Measurements from ENCODE around the gene RASA3.

DNA sequence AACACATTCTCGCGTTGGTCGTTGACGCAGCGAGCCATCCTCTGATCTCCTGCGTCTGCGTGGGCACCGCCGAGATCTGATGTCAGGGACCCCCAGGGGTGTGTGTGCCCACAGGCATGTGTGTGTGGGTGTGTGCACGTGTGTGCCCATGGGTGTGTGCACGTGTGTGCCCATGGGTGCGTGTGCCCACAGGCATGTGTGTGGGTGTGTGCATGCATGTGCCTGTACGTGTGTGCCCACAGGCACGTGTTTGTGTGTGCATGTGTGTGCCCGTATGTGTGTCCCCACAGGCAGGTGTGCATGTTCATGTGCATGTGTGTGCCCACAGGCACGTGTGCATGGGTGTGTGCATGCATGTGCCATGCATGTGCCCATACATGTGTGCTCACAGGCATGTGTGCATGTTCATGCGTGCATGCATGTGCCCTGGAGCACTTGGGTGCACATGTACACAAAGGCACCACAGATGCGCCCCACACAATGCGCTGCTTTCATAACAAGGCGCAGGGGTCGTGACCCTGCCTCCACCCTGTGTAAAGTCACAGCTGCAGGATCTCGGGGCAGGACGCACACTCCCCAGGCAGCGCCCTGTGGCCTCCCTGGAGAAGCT, 77.5 kb downstream of the RASA3 start:
- TF ChIP-seq, protein P1, sequence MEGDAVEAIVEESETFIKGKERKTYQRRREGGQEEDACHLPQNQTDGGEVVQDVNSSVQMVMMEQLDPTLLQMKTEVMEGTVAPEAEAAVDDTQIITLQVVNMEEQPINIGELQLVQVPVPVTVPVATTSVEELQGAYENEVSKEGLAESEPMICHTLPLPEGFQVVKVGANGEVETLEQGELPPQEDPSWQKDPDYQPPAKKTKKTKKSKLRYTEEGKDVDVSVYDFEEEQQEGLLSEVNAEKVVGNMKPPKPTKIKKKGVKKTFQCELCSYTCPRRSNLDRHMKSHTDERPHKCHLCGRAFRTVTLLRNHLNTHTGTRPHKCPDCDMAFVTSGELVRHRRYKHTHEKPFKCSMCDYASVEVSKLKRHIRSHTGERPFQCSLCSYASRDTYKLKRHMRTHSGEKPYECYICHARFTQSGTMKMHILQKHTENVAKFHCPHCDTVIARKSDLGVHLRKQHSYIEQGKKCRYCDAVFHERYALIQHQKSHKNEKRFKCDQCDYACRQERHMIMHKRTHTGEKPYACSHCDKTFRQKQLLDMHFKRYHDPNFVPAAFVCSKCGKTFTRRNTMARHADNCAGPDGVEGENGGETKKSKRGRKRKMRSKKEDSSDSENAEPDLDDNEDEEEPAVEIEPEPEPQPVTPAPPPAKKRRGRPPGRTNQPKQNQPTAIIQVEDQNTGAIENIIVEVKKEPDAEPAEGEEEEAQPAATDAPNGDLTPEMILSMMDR (conservative IDR thresholded peaks at IDR 0.05), result no peak
- no peak for TF ChIP-seq EZH2 (IDR thresholded peaks at IDR 0.05; ENCODE audit: low read depth)
